GM18511 (cell line): ENCODE results near the gene GPR12.
"Not testable (repeated sequence)": the region's sequence is repeated elsewhere in the genome, so short reads cannot be mapped to it uniquely, and the experiment has no call there.

Experiments
- ATAC-seq: cut with Tn5 transposase; IDR thresholded peaks from one replicate; pipeline ENCODE4 v1.9.1; 2021; ENCODE audit warnings: mild to moderate bottlenecking, moderate library complexity; ENCODE audit not compliant: unreplicated experiment

Gene GPR12

GRCh38 chr13:26749285-26749684 lies 11.3 kb downstream of the GPR12 start:
- no peak for ATAC-seq

- ATAC-seq, result no peak
Observed at GRCh38 chr13:26747706-26748105, 12.9 kb downstream of the GPR12 start.

GRCh38 chr13:26743971-26744370 lies 16.6 kb downstream of the GPR12 start:
- no peak for ATAC-seq

GRCh38 chr13:26742691-26743358 lies 17.8 kb downstream of the GPR12 start:
- ATAC-seq, result no peak

GRCh38 chr13:26735677-26736076 lies 24.9 kb downstream of the GPR12 start:
- no peak for ATAC-seq

GRCh38 chr13:26727633-26728032 lies 33.0 kb downstream of the GPR12 start:
- no peak for ATAC-seq

GRCh38 chr13:26727122-26727521 lies 33.5 kb downstream of the GPR12 start:
- no peak for ATAC-seq

GRCh38 chr13:26726684-26727083 lies 33.9 kb downstream of the GPR12 start:
- ATAC-seq, result no peak

GRCh38 chr13:26723620-26724019 lies 37.0 kb downstream of the GPR12 start:
- ATAC-seq, result not testable (repeated sequence)

- ATAC-seq, result no peak
Observed at GRCh38 chr13:26722321-26722720, 38.3 kb downstream of the GPR12 start.

GRCh38 chr13:26721251-26722121 lies 39.1 kb downstream of the GPR12 start:
- ATAC-seq, result peak; percentile 76

GRCh38 chr13:26719356-26719945 lies 41.1 kb downstream of the GPR12 start:
- ATAC-seq, result no peak

- ATAC-seq, result no peak
Observed at GRCh38 chr13:26718872-26719271, 41.7 kb downstream of the GPR12 start.

- no peak for ATAC-seq
Observed at GRCh38 chr13:26718146-26718545, 42.4 kb downstream of the GPR12 start.

GRCh38 chr13:26716984-26717383 lies 43.6 kb downstream of the GPR12 start:
- no peak for ATAC-seq

- no peak for ATAC-seq
Observed at GRCh38 chr13:26713341-26713740, 47.2 kb downstream of the GPR12 start.

- no peak for ATAC-seq
Observed at GRCh38 chr13:26711211-26711610, 49.4 kb downstream of the GPR12 start.

- ATAC-seq, result no peak
Observed at GRCh38 chr13:26710166-26710565, 50.4 kb downstream of the GPR12 start.

GRCh38 chr13:26709461-26709860 lies 51.1 kb downstream of the GPR12 start:
- no peak for ATAC-seq

- ATAC-seq, result no peak
Observed at GRCh38 chr13:26708007-26708297, 52.6 kb downstream of the GPR12 start.

GRCh38 chr13:26707122-26708006 lies 53.2 kb downstream of the GPR12 start:
- peak; percentile 50 for ATAC-seq
